ENCODE results near the gene NEIL3. TPM values are rescaled to one million over a fixed set of nuclear protein-coding genes. Genes with fewer than 3 reads are reported as not detected.

The NEIL3 gene
- total and polyA plus RNA-seq, 10 of the 15 experiments (the other 5 are each of a cell fraction or from before 2014, with no cell fraction given), result 3.0 to 13.8 (median 8.9) TPM

GRCh38 chr4:177381762-177382310 lies 72.2 kb downstream of the NEIL3 start:
- Histone ChIP-seq H4K20me1 (ENCODE audit: control insufficient read depth, insufficient read depth) (no peaks in the 10 kb centered on the region), H3K4me3 (no peak overlapping the region), H3K4me1 (ENCODE audit: control insufficient read depth, insufficient read depth, low read length) (no peaks in the 10 kb centered on the region), H2AFZ (ENCODE audit: control insufficient read depth, low read depth, low read length) (no peak overlapping the region), H3K27ac (ENCODE audit: control insufficient read depth, insufficient read depth) (no peak overlapping the region), H3K79me2 (ENCODE audit: control insufficient read depth, insufficient read depth, low read length) (no peaks in the 10 kb centered on the region), H3K9me3 (replicated peaks; ENCODE audit: control insufficient read depth, insufficient read depth, low read length) (no peaks in the 10 kb centered on the region), H3K36me3 (ENCODE audit: control insufficient read depth in 2 of 2, insufficient read depth in 2 of 2, low read length in 1 of 2) (no peaks in the 10 kb centered on the region), H3K4me2 (ENCODE audit: control insufficient read depth, insufficient read depth) (no peak overlapping the region), H3K27me3 (replicated peaks in 1 of 2; ENCODE audit: control insufficient read depth in 2 of 2, insufficient read depth in 2 of 2, low read length in 1 of 2) (no peaks in the 10 kb centered on the region), H3K9ac (ENCODE audit: control insufficient read depth, insufficient read depth, low read length) (no peak overlapping the region)
- intact Hi-C loops (cut with micrococcal nuclease; ENCODE audit: unreplicated experiment), result no loop called here
- DNase-seq (ENCODE audit: low read depth, low spot score), result no peak
- in situ Hi-C loops (cut with MboI), result no loop called here
- TF ChIP-seq NKRF (conservative IDR thresholded peaks at IDR 0.05), result no peak
- POLR2A ChIA-PET, result no interaction called here
- 55% methylated on average over 13 of the region's 13 CpGs for WGBS (ENCODE audit: insufficient coverage, insufficient replicate concordance, low lambda C conversion rate, missing lambda C conversion rate)
- no TSS peak for BruUV-seq (replicated peaks)
- CTCF ChIA-PET, result no interaction called here
- FAIRE-seq, result no peak
- RAD21 ChIA-PET (ENCODE audit: unreplicated experiment), result interaction anchor here (0.7 kb wide), 1 partner anchor 1018 kb away, joined by 3 read pairs; no protein-coding TSS in a partner anchor
- SMC1A ChIA-PET (ENCODE audit: uncharacterized antibody, unreplicated experiment), result no interaction called here
- ATAC-seq, result no peak

GRCh38 chr4:177384856-177385397 lies 75.3 kb downstream of the NEIL3 start:
- H4K20me1 ChIP-seq (ENCODE audit: control insufficient read depth, insufficient read depth), result no peaks in the 10 kb centered on the region
- ATAC-seq (no peak), FAIRE-seq (no peak), DNase-seq (ENCODE audit: low read depth, low spot score) (no peak)
- no peaks in the 10 kb centered on the region for H3K79me2 ChIP-seq (ENCODE audit: control insufficient read depth, insufficient read depth, low read length)
- BruUV-seq (replicated peaks), result no TSS peak
- H2AFZ ChIP-seq (ENCODE audit: control insufficient read depth, low read depth, low read length), result no peak overlapping the region
- ChIA-PET POLR2A (no interaction called here), CTCF (no interaction called here), SMC1A (ENCODE audit: uncharacterized antibody, unreplicated experiment) (interaction anchor here (1.3 kb wide), 1 partner anchor 134 kb away, joined by 3 read pairs; no protein-coding TSS in a partner anchor), RAD21 (ENCODE audit: unreplicated experiment) (no interaction called here)
- in situ Hi-C loops (cut with MboI), result no loop called here
- WGBS (ENCODE audit: insufficient coverage, insufficient replicate concordance, low lambda C conversion rate, missing lambda C conversion rate), result 71% methylated on average over 4 of the region's 4 CpGs
- no peaks in the 10 kb centered on the region for H3K4me1 ChIP-seq (ENCODE audit: control insufficient read depth, insufficient read depth, low read length)
- no peaks in the 10 kb centered on the region for H3K27me3 ChIP-seq (replicated peaks in 1 of 2; ENCODE audit: control insufficient read depth in 2 of 2, insufficient read depth in 2 of 2, low read length in 1 of 2)
- no peak overlapping the region for H3K9ac ChIP-seq (ENCODE audit: control insufficient read depth, insufficient read depth, low read length)
- H3K4me3 ChIP-seq, result no peak overlapping the region
- no peak overlapping the region for H3K27ac ChIP-seq (ENCODE audit: control insufficient read depth, insufficient read depth)
- intact Hi-C loops (cut with micrococcal nuclease; ENCODE audit: unreplicated experiment), result no loop called here
- no peaks in the 10 kb centered on the region for H3K9me3 ChIP-seq (replicated peaks; ENCODE audit: control insufficient read depth, insufficient read depth, low read length)
- H3K4me2 ChIP-seq (ENCODE audit: control insufficient read depth, insufficient read depth), result no peak overlapping the region
- no peaks in the 10 kb centered on the region for H3K36me3 ChIP-seq (ENCODE audit: control insufficient read depth in 2 of 2, insufficient read depth in 2 of 2, low read length in 1 of 2)
- TF ChIP-seq SP1 (IDR thresholded peaks at IDR 0.05; ENCODE audit: low read depth, low read length) (no peak), CEBPB (IDR thresholded peaks at IDR 0.05; ENCODE audit: borderline replicate concordance in 1 of 2, low read depth in 2 of 2, low read length in 2 of 2) (no peak), REST (IDR thresholded peaks at IDR 0.05; ENCODE audit: low read depth, low read length) (no peak), PBX3 (IDR thresholded peaks at IDR 0.05; ENCODE audit: insufficient replicate concordance, low read depth, low read length) (no peak)
